NCI-H1436 (cell line): Measurements from ENCODE around the gene POLR3GL.

Source experiments
- DNase-seq: peaks from one replicate; lab custom pipeline; 2025; lab: John Stamatoyannopoulos, UW

POLR3GL gene

DNA sequence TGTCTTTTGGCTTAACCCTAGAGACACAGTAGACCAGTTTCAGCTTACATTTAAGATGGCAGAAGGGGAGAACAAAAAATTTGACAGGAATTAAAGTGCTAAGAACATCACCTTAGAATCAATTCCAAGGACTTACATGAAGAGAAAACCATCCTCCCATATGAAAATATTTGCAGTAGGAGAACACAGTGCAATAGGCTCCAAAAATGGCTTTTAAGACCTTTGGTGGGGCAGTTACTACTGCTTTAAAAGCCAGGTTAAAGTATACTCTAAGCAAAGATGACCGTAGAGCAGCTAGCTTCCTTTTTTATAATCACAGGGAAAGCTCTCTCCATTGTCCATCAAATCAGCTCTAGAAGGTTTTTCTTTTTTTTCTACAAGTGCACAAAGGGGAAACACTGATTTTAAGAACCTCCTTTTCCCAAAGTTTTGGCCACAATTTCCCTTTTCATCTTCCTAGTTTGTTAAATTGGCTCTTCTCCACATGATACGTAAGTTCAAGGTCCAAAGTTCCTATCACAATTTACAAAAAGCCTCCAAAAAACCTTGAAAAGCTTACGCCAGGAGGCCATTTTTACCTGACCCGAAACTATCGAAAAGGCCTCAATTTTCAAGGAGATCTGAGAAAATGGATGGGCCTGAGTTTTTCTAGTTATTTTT, 28.6 kb downstream of the POLR3GL start:
- DNase-seq: no peak

DNA sequence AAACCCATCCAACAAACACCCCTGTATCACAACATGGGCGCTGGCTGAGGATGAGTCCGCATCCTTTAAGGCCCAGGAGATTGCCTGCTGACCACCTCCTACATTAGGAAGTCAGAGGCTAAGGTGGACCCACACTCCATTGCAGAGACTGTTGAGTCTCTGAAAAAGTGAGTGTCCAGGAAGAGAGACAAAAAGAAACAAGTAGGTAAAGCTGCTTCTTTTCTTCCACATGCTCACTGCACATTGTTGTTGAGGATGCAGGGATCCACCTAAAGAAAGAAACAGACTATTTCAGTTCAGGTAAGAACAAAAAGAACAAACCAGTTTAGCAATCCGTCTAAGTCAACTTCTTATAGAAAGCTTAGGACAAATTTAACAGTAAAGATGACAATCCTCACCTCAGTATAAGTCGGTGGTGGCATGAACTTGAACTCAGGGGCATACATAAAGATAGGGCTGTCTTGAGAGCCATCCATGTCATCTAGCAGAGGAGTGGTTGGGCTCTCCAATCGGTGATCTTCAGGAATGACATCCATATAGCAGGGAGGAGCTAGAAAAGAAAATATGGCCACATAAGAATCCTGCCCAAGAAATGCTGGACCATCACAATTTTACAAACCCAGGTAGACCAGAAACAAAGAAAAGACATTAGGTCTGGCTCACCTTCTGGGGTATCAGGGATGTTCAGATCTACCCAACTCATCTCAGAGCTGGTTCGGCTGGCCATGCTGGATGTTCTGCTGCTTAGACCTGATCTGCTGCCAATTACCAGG, 29.3 kb downstream of the POLR3GL start:
- no peak for DNase-seq

DNA sequence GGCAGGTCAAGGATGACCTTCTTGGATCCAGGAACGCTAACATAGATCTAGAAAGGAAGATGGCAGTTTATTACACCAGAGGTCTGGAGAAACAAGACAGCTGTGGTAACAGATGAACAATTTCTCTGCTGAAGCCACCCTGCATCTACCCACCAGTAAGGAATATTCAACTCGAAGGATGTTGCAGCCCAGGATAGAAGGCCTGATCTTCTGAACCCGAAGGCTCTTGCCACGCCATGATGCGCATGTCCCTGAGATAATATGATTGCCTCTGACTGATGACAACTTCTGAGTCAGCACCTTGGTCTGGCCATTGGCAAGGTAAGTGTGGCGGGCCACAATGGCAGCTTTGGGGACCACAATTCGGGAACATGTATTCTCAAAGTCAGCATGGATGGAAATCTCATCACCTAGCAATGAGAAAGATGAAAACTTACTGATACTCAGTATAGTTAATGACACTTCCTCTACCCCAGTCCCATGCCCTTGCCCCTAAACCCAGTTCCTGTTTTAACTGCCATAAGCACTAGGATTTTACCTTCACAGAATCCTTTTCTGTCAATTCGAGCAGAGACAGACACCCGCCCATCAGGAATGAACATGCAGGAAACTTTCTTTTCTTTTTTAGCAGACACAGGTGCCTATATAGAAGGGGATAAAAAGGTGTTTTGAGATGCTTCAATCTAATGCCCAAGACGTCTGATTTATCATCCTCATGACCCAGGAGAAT, 30.1 kb downstream of the POLR3GL start:
- DNase-seq: no peak

DNA sequence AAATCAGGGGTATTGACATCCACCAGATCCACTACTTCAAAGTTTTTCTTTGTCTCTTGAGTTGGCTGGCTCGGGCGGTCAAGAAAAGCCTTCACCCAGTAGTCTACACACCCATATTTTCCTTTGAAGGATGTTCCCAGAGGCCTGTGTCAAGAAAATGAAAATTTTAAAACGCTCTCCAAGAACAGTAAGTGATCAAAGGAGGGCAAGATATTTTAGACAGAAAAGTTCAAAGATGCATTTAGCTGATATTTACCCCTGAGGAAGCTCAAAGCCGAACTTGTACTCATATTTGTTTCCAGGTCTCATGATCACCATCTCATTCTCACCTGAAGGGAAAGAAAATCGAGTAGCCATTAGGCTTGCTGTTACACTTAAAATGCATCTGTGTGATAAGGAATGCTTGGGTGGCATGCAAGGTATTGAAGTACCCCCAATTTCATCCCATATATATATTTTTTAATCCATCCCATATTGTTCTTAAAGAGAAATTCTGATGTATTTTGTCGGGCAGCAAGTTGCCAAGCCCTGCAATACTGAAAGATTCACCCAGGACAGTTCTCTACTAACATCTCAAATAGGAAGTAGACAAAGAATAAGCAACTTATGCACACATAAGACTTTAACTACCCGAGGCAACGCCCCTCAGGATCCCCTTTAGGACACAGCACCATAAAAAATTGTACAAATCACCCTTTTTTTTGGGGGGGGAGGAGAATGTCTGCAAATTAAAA, 30.8 kb downstream of the POLR3GL start:
- no peak for DNase-seq

DNA sequence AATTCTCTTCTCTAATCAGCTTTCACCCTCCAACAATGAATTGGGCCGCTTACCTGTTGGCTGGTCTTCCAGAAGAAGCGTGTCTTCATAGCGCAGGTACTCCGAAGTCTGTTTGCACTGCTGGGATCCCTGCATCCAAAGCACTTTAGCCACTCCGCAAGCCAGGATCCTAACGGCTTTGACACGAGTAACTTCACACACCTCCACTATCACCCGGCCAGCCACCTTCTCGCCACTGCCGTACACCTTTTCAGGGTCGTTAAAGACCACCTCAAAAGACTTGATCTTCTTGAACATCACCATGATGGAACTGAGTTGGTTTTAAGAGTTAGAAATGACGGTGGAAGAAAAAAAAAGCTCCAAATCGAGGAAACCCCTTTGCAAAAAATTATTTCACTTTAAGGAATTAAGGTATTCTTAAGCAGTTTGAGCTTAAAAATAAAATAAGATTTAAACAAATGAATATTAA, 31.5 kb downstream of the POLR3GL start:
- DNase-seq: no peak

DNA sequence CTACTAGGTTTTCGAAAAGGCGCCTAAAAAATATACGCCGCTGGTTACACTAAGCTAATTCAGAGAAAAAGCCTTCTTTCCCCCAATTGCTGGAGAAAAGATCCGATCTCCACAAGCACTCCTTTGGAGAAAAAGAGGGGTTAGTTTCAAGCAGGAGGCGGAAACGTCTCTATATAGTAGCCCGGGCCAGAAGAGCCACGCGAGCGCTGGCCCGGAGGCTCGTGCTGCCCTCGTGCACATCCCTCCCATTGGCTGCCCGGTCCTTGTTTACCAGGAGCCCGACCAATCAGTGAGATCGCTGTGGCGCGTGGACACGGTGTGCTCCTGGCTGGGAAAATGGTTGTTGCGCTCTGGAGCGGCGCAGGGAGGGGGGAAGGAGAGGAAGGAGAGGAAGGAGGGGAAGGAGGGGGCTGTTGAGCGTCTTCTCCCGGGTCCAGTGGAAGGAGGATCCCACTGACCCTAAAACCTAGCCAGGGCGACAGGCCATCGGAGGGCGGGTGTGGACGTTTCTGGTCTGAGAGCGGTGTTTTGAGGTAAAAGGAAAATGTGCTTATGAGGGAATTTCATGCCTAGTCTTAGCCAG, 32.0 kb downstream of the POLR3GL start, which contains the start of gene TXNIP:
TXNIP (minus strand) TSS at position 147 of the 583 bp plus-strand sequence. CDS start 313 bp downstream, outside the sequence.
- DNase-seq: peak; percentile 94

DNA sequence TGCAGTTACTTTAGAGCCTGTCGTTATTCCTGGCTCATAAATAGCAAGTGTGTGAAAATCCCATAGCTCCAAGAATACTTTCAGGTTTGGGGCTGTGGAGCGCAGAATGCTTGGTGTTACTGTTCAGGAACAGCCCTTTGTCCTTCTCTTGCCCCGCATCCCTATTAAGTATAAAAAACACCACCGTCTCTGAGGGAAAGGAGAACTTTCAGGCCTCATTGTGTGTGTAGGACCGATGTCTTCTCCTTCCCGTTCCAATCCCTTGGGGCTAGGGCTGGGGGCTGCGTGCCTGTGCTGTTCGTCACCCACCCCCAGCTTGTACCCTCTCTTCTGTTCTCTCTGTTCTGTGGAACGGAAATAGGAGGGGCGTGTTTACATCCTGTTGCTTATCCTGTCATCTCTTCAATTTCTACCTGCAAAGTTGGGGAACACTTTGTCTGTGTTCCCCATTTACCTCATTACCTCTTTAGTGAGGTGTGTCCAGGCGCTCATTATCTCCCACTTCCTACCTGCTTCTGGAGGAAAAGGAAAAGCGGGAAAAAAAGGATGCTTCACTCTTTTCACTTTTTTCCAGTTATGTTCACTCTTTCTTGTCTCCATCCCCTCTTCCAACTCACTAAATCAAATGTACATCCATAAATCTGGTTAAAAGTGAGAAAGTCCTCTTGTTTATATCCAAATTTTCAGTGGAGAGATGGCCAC, 32.7 kb downstream of the POLR3GL start:
- peak; percentile 9 for DNase-seq

DNA sequence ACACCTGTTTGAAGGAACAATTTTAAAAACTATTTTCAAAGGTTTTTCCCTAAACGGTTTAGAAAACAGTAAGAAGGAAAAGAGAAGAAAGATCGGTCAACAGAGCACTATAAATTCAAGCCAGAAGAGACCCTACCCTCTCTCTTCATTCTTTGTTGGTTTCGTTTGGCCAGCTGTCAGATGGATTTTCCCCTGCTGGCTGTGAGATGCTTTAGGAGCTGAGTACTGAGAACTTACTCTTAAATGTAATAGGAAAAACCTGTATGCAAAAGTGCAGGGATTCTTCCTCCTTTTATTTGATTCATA, 33.2 kb downstream of the POLR3GL start:
- no peak for DNase-seq

DNA sequence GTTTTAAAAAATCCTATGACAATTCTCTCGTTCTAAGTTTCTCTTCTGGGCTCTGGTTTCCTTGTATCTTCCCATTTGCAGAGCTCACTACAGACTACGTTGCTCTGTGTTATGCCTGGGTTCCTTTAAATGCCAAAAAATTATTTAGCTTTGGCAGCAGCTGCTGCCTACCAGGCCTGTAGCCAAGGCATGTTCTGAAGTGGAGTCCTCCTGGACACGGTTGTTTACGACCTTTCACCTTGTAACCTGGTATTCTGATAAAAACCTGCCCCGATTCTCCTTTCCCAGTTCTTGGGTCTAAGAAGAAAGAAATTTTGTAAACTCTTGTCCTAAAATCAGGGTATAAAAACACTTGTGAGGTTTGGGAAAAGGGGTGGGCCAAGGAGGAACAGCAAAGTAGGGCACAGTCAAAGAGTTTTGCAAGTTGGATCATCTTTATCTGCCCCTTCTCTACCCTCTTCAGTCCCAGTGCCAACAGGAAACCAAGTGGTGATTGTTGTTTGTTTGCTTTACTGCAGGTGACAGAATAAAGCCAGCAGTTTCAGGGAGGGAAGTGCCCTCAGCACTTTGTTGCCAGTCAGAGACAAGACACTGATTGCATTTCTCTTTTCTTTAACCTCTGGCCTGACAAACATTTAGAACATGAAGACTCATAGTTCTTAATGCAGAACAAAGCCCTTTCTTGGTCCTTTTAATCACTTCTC, 35.0 kb downstream of the POLR3GL start:
- DNase-seq: peak; percentile 10

DNA sequence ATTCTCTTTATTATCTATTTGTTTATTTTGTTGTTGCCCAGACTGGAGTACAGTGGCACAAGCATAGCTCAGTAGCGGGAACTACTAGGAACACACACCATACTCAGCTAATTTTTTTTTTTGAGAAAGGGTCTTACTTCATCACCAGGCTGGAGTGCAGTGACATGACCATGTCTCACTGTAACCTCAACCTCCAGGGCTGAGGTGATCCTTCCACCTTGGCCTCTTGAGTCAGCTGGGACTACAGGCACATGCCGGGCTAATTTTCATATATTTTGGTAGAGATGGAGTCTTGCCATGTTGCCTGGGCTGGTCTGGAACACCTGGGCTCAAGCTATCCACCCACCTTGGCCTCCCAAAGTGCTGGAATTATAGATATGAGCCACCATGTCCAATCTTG, 37.2 kb downstream of the POLR3GL start:
- DNase-seq: no peak

DNA sequence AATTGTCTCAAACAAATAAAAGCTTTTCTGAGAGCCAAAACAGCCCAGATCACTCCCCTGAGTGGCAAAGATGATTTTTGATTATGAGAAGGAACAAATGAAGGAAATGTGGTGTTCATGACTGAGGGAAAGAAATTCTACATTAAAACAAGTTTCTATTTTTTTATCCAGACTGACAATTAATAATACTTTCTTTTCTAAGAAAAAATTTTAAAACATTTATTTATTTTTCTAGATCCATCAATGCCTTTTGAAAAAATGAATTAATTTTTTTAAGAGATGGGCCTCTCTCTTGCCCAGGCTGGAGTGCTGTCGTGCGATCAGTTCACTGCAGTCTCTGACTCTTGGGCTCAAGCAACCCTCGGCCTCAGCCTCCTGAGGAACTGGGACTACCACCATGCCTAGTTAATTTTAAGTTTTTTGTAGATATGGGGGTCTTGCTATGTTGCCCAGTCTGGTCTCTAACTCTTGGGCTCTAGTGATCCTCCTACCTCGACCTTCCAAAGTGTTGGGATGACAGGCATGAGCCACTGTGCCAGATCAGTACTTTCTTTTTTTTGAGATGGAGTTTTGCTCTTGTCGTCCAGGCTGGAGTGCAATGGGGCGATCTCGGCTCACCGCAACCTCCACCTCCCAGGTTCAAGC, 43.1 kb downstream of the POLR3GL start:
- DNase-seq: no peak

DNA sequence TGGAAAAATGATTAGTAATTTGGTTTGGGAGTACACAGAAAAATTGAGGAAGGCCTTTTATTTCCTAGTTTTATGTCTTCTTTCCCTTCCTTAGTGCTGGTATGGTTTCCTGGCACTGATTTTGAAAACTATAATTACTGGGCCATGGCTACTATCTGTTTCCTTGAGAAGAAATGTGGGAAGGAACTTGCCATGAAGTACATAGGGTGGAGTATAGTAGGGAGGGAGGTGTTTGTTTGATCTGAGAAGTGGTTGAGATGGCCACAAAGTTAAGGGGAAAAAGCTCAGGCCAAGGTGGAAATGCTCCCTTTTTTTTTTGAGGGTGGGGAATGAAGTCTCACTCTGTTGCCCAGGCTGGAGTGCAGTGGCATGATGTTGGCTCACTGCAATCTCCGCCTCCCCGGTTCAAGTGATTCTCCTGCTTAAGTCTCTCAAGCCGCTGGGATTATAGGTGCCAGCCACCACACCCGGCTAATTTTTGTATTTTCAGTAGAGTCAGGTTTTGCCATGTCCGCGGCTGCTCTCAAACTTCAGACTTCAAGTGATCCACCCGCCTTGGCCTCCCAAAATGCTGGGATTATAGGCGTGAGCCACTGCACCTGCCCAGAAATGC, 45.7 kb downstream of the POLR3GL start:
- DNase-seq: no peak

DNA sequence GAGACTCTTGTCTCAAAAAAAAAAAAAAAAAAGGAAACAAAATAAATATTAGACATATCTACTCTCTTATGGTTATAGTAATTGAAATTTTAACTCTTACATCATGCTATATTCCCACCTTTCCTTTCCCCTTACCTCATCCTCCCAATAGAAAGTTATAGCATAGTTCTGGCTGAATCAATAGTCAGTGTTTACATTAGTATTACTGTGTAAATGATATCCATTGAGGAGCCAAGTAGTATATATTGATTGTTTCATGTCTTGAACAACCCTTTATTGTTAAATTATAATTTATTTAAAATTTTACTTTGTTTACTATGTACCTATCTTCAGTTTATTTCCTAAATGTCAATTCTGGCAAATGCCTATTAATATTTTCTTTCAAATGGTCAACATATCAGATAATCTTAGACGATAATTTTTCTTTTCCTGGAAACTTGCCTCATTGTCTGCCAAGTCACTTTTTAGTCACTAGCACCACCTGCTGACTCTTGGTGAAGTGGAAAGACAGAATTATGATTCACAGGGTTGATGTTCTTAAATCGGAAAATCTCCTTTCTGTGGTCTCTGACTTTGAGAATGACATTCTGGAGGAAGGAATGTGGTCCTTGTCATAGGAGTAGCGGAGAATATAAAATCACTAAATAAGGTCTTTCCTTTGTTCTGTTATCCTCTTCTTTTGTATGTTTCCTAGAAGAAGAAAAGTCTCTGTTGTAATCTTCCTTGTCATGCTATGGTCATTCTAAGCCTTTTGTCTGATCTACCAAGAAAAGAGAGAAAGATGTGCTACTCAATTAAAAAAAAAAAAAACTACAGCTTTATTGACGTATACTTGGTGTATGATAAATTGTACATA, 48.4 kb downstream of the POLR3GL start:
- peak; percentile 59 for DNase-seq

DNA sequence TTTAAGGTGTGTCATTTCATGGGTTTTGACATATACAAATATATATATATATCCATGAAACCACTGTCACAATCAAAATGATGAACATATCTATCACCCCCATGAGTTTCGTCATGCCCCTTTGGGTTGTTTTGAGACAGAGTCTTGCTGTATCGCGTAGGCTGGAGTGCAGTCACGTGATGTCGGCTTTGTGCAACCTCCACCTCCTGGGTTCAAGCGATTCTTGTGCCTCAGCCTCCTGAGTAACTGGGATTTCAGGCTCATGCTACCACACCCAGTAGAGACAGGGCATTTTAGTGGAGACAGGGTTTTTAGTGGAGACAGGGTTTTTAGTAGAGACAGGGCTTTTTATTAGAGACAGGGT, 49.1 kb downstream of the POLR3GL start:
- DNase-seq: no peak

DNA sequence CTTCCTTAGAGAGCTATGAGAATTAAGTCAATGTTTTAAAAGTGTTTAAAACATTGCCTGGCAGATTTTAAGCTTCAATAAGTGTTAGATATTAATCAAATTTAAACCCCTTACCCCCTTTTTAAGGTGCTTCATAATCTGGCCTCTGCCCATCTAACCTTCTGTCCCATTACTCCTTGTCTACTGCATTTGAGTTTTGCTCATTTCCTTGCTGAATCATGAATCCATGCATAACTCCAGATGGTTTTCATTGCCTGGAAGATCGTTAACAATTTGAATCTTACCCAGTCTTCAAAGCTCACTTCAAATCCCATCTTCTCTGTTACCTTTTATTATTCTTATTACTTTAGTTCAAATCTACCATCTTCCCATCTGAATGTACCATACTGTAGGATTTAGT, 52.4 kb downstream of the POLR3GL start:
- DNase-seq: no peak

DNA sequence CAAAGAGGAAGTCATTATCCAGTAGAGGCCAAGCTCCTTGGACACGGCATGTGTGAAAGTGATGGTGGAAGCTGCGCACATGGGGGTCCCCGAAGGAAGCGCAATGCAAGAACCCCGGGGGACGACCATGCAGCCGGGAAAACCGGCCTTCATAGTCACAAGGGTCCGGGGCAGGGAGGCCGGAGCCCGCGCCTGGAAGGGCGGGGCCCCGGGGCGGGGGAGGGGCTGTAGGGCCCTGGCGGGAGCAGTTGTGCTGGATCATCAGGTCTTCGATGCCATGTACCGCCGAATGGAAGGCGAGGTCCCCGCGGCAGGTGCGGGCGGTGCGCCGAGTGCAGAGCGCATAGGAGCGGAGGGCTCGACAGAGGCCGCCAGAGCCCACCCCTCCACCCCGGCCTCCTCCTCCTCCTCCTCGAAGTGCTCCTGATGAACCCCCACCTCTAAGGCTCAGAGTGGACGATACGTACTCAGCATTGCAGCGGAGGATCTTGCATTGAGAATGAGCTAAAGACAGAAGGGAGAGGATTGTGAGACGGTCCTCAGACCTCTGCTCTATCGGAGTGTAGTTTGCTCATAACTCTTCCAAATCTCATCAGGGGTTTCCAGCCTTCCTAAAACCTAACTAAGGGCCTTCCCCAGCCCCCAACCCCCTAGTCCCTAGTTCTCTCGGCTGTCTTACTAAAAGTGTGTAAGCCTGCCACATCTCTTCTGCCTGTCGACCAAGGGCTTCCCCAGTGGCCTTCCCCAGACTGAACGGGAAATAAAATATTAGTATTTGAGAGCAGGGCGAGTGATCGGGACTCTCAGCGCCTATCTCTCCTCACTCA, 55.0 kb downstream of the POLR3GL start:
- DNase-seq: no peak

DNA sequence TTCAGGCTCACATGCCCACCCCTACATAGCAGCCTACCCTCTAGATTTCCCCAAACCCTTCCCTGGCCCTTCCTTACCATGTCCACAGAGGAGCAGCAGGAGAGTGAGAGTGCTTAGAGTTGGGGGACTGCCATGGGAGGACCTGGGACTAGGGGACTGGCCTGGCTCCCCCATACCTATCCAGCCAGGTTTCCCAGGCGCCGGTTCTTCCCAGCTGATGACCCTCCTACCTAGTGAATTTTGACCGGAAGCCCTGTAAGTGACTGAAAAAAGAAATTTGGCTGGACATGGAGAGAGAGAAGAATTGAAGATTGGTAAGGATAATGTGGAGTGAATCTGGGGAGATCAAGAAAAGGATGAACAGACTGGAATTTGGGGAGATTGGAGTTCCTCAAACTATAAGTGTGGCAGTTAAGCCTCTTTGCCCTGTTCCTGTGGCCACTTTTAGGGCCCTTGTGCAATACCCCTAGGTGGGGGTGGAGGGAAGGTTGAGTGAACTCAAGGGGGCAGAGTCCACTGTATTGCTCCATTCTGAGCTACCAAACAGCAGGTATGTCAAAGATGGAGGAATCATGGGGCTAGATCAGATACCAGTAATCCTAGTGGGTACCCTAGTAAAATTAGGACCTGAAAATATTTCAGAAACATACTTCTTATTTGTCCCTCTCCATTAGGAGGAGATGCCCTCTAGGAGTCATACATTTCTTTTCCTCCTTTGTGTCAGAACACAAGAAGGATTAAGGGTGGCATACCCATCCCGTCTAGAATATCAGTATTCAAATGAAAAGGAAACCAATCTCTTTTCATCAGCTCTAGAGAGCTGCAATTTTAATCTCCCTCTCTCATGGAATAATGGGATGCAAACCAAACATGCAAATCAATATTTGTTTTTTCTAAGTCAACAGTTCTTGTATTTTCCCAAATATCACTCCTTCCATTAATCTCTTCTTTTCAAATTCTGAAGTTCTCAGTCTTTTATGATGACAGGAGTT, 55.9 kb downstream of the POLR3GL start:
- DNase-seq: no peak
